Measurements from ENCODE around the gene COP1.
"Not testable (repeated sequence)": the region's sequence is repeated elsewhere in the genome, so short reads cannot be mapped to it uniquely, and the experiment has no call there.

The COP1 gene

GRCh38 chr1:176032040-176032645 is 174.9 kb downstream of the COP1 start:
- no peak for DNase-seq

GRCh38 chr1:176029609-176030008 is 177.5 kb downstream of the COP1 start:
- DNase-seq: no peak

- no peak for DNase-seq
These were observed 177.9 kb downstream of the COP1 start for GRCh38 chr1:176029155-176029554.

- not testable (repeated sequence) for DNase-seq
These were observed 179.2 kb downstream of the COP1 start for GRCh38 chr1:176027934-176028333.

GRCh38 chr1:176022574-176022973 is 184.5 kb downstream of the COP1 start:
- no peak for DNase-seq

GRCh38 chr1:176017722-176018121 is 189.4 kb downstream of the COP1 start:
- DNase-seq: no peak

GRCh38 chr1:176009951-176010350 is 197.1 kb downstream of the COP1 start:
- no peak for DNase-seq

- DNase-seq: not testable (repeated sequence)
These were observed 199.2 kb downstream of the COP1 start for GRCh38 chr1:176007756-176008389.

GRCh38 chr1:175994660-175995059 is 212.4 kb downstream of the COP1 start:
- DNase-seq: not testable (repeated sequence)

- DNase-seq: not testable (repeated sequence)
These were observed 214.3 kb downstream of the COP1 start for GRCh38 chr1:175992825-175993224.

- not testable (repeated sequence) for DNase-seq
These were observed 214.9 kb downstream of the COP1 start for GRCh38 chr1:175992202-175992601.

- DNase-seq: no peak
These were observed 222.3 kb downstream of the COP1 start for GRCh38 chr1:175984813-175985212.

- DNase-seq: no peak
These were observed 222.9 kb downstream of the COP1 start for GRCh38 chr1:175984057-175984812.

GRCh38 chr1:175983363-175983762 is 223.7 kb downstream of the COP1 start:
- DNase-seq: not testable (repeated sequence)

GRCh38 chr1:175981128-175981527 is 226.0 kb downstream of the COP1 start:
- DNase-seq: no peak

GRCh38 chr1:175978926-175979325 is 228.2 kb downstream of the COP1 start:
- DNase-seq: no peak

- no peak for DNase-seq
These were observed 228.6 kb downstream of the COP1 start for GRCh38 chr1:175978476-175978875.

GRCh38 chr1:175976865-175977642 is 230.0 kb downstream of the COP1 start:
- no peak for DNase-seq

GRCh38 chr1:175969231-175969630 is 237.9 kb downstream of the COP1 start:
- no peak for DNase-seq

- DNase-seq: no peak
These were observed 238.5 kb downstream of the COP1 start for GRCh38 chr1:175968486-175969172.

GRCh38 chr1:175963740-175964139 is 243.3 kb downstream of the COP1 start:
- no peak for DNase-seq

- DNase-seq: no peak
These were observed 246.9 kb downstream of the COP1 start for GRCh38 chr1:175960169-175960568.

GRCh38 chr1:175951627-175952026 is 255.5 kb downstream of the COP1 start:
- DNase-seq: no peak
